Left ventricle myocardium inferior (tissue), 1 donor: ENCODE results near the gene ASB10. TPM values are rescaled to one million over a fixed set of nuclear protein-coding genes. Genes with fewer than 3 reads are reported as not detected.
A peak's percentile ranks its signal among the peaks of the same experiment; 100 is the strongest.

Source experiments
- DNase-seq: peaks from one replicate; pipeline ENCODE4 v3.0.0-alpha.2; 2020
- H3K27ac ChIP-seq: fragments of 200-600 bp; replicated peaks from 2 replicates; pipeline ENCODE4 v1.8.0; 2021
- H3K27me3 ChIP-seq: fragments of 200-600 bp; 2 replicates; pipeline ENCODE4 v1.8.0; 2021; ENCODE audit warnings: low read depth
- H3K36me3 ChIP-seq: fragments of 200-600 bp; 2 replicates; pipeline ENCODE4 v1.8.0; 2021
- H3K4me1 ChIP-seq: fragments of 200-600 bp; 2 replicates; pipeline ENCODE4 v1.8.0; 2021
- H3K4me3 ChIP-seq: fragments of 200-600 bp; 2 replicates; pipeline ENCODE4 v1.8.0; 2021; ENCODE audit warnings: mild to moderate bottlenecking, moderate library complexity
- H3K9me3 ChIP-seq: fragments of 200-600 bp; replicated peaks from 2 replicates; pipeline ENCODE4 v1.8.0; 2021
- intact Hi-C: fragments of 100-400 bp; cut with micrococcal nuclease; formaldehyde crosslinking; loops from one replicate; pipeline ENCODE4 v1.11.0; 2022
- total RNA-seq: library from RNA; stranded (reverse); fragmentation: NEBNext Ultra II Directional; extraction: Animal tissue kit (Norgen Biotek cat#: 25700); gene quantifications from one replicate; pipeline ENCODE4 v1.2.1, GENCODE V29; 2021
- TF ChIP-seq, protein P1 (sequence below): fragments of 200-600 bp; IDR thresholded peaks from 2 replicates; pipeline ENCODE4 v1.8.0; 2021; ENCODE audit warnings: antibody characterized with exemption, mild to moderate bottlenecking, borderline replicate concordance
- donor health status: DM: no; HTN: yes; CAD: no; lungs with severe emphysema.

ASB10 gene
- total RNA-seq, 1 donor from 2014 or later = 35.4 TPM

GRCh38 chr7:151174246-151175046 lies 12.6 kb downstream of the ASB10 start:
- Histone ChIP-seq H3K4me1 (peaks cover 39% of the 10 kb centered on the region), H3K4me3 (no peak overlapping the region), H3K9me3 (no peaks in the 10 kb centered on the region), H3K27me3 (peaks cover 66% of the 10 kb centered on the region), H3K36me3 (peaks cover 5% of the 10 kb centered on the region), H3K27ac (no peak overlapping the region)
- DNase-seq = no peak
- TF ChIP-seq, protein P1, sequence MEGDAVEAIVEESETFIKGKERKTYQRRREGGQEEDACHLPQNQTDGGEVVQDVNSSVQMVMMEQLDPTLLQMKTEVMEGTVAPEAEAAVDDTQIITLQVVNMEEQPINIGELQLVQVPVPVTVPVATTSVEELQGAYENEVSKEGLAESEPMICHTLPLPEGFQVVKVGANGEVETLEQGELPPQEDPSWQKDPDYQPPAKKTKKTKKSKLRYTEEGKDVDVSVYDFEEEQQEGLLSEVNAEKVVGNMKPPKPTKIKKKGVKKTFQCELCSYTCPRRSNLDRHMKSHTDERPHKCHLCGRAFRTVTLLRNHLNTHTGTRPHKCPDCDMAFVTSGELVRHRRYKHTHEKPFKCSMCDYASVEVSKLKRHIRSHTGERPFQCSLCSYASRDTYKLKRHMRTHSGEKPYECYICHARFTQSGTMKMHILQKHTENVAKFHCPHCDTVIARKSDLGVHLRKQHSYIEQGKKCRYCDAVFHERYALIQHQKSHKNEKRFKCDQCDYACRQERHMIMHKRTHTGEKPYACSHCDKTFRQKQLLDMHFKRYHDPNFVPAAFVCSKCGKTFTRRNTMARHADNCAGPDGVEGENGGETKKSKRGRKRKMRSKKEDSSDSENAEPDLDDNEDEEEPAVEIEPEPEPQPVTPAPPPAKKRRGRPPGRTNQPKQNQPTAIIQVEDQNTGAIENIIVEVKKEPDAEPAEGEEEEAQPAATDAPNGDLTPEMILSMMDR = no peak
- intact Hi-C loops = no loop called here

GRCh38 chr7:151173386-151174245 lies 13.4 kb downstream of the ASB10 start:
- Histone ChIP-seq H3K36me3 (peaks cover 5% of the 10 kb centered on the region), H3K27me3 (peaks cover 62% of the 10 kb centered on the region), H3K27ac (no peak overlapping the region), H3K4me1 (peaks cover 43% of the 10 kb centered on the region), H3K4me3 (no peak overlapping the region), H3K9me3 (no peaks in the 10 kb centered on the region)
- no peak for DNase-seq
- TF ChIP-seq, protein P1 = no peak
- intact Hi-C loops = no loop called here

- H3K27me3 ChIP-seq = peaks cover 69% of the 10 kb centered on the region
- peak overlapping the region; percentile 57 for H3K27ac ChIP-seq
- H3K9me3 ChIP-seq = no peaks in the 10 kb centered on the region
- peaks cover 54% of the 10 kb centered on the region for H3K4me1 ChIP-seq
- intact Hi-C loops = no loop called here
- DNase-seq = peak; percentile 75
- H3K36me3 ChIP-seq = peaks cover 5% of the 10 kb centered on the region
- TF ChIP-seq, protein P1 = peak; percentile 100
- H3K4me3 ChIP-seq = no peak overlapping the region
These were observed 14.5 kb downstream of the ASB10 start for GRCh38 chr7:151172273-151173141.

DNA sequence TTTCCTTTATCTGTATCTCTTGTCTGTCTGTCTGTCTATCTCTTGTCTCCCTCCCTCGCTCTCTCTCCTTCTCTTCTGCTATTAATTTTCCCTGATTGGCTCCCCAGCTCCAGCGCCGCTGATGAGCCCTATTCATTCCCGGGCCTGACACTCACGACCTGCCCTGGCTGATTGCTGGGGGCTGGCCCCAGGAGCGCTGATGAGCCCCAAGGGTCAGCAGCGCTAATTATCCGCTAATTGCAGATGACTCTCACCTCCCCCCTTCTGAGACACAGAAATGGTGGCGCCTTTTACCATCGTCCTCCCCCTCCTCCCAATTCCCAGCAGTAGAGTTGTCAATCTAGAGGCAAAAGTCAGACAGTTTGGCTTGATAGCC lies 18.3 kb downstream of the ASB10 start:
- no peak for DNase-seq
- TF ChIP-seq, protein P1 = no peak
- Histone ChIP-seq H3K4me1 (peaks cover 51% of the 10 kb centered on the region), H3K9me3 (no peaks in the 10 kb centered on the region), H3K27ac (no peak overlapping the region), H3K27me3 (peaks cover 62% of the 10 kb centered on the region), H3K36me3 (no peaks in the 10 kb centered on the region), H3K4me3 (no peak overlapping the region)
- intact Hi-C loops = no loop called here
